ENCODE measurements around the gene MBOAT2.

DNA sequence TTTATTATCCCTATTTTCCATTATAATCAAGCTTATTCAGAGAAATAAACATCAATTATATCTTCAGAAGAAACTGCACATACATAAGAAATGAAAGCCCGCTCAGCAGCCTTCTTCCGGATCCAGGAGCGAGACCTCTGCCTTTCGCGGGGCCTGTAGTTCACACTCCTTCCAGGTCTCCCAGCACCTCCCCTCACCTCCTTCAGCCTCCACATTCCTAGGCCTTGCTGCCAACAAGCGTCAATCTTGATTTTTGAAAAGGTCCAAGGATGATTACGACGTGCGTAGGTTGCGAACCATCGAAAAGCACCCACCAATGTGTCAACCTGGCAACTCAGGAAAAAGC is 165.7 kb downstream of the MBOAT2 start:
- TF ChIP-seq POLR2A (IDR thresholded peaks at IDR 0.05) (no peak), EP300 (IDR thresholded peaks at IDR 0.05) (no peak), POLR2AphosphoS5 (IDR thresholded peaks at IDR 0.05) (no peak)
- TF ChIP-seq, protein P1, sequence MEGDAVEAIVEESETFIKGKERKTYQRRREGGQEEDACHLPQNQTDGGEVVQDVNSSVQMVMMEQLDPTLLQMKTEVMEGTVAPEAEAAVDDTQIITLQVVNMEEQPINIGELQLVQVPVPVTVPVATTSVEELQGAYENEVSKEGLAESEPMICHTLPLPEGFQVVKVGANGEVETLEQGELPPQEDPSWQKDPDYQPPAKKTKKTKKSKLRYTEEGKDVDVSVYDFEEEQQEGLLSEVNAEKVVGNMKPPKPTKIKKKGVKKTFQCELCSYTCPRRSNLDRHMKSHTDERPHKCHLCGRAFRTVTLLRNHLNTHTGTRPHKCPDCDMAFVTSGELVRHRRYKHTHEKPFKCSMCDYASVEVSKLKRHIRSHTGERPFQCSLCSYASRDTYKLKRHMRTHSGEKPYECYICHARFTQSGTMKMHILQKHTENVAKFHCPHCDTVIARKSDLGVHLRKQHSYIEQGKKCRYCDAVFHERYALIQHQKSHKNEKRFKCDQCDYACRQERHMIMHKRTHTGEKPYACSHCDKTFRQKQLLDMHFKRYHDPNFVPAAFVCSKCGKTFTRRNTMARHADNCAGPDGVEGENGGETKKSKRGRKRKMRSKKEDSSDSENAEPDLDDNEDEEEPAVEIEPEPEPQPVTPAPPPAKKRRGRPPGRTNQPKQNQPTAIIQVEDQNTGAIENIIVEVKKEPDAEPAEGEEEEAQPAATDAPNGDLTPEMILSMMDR (IDR thresholded peaks at IDR 0.05): peak in 1 of 4 experiments; percentile 11
